Measurements from ENCODE around the gene MPV17L2. TPM values are rescaled to one million over a fixed set of nuclear protein-coding genes. Genes with fewer than 3 reads are reported as not detected.

Gene MPV17L2
- total and polyA plus RNA-seq, 10 of the 15 experiments (the other 5 are each of a cell fraction or from before 2014, with no cell fraction given) = 5.1 to 57.2 (median 22.9) TPM

GRCh38 chr19:18245297-18245696, 52.3 kb downstream of the MPV17L2 start:
- ChIA-PET POLR2A (interaction anchor here (0.6 to 1.2 kb wide), 3 partner anchors 10 to 79 kb away, joined by 3 to 4 read pairs (median 4); a partner anchor contains a TSS), RAD21 (ENCODE audit: unreplicated experiment) (interaction anchor here (0.7 to 1.6 kb wide), 4 partner anchors 10 to 123 kb away, joined by 3 read pairs; no protein-coding TSS in a partner anchor), CTCF (interaction anchor here (0.8 to 2.1 kb wide), 5 partner anchors 16 to 132 kb away, joined by 3 to 14 read pairs (median 4); no protein-coding TSS in a partner anchor), SMC1A (ENCODE audit: uncharacterized antibody, unreplicated experiment) (interaction anchor here (1.1 kb wide), 1 partner anchor 54 kb away, joined by 4 read pairs; no protein-coding TSS in a partner anchor)
- Histone ChIP-seq H3K4me1 (ENCODE audit: control insufficient read depth, insufficient read depth, low read length) (no peaks in the 10 kb centered on the region), H3K27me3 (replicated peaks in 1 of 2; ENCODE audit: control insufficient read depth in 2 of 2, insufficient read depth in 2 of 2, low read length in 1 of 2) (no peaks in the 10 kb centered on the region; a peak in 1 of 4 replicates), H4K20me1 (ENCODE audit: control insufficient read depth, insufficient read depth) (no peaks in the 10 kb centered on the region), H3K9ac (ENCODE audit: control insufficient read depth, insufficient read depth, low read length) (no peak overlapping the region), H3K4me2 (ENCODE audit: control insufficient read depth, insufficient read depth) (no peak overlapping the region), H3K36me3 (ENCODE audit: control insufficient read depth in 2 of 2, insufficient read depth in 2 of 2, low read length in 1 of 2) (no peaks in the 10 kb centered on the region), H3K27ac (ENCODE audit: control insufficient read depth, insufficient read depth) (no peak overlapping the region), H3K79me2 (ENCODE audit: control insufficient read depth, insufficient read depth, low read length) (no peaks in the 10 kb centered on the region), H2AFZ (ENCODE audit: control insufficient read depth, low read depth, low read length) (no peak overlapping the region), H3K4me3 (no peak overlapping the region), H3K9me3 (replicated peaks; ENCODE audit: control insufficient read depth, insufficient read depth, low read length) (no peaks in the 10 kb centered on the region)
- TF ChIP-seq, protein P1, sequence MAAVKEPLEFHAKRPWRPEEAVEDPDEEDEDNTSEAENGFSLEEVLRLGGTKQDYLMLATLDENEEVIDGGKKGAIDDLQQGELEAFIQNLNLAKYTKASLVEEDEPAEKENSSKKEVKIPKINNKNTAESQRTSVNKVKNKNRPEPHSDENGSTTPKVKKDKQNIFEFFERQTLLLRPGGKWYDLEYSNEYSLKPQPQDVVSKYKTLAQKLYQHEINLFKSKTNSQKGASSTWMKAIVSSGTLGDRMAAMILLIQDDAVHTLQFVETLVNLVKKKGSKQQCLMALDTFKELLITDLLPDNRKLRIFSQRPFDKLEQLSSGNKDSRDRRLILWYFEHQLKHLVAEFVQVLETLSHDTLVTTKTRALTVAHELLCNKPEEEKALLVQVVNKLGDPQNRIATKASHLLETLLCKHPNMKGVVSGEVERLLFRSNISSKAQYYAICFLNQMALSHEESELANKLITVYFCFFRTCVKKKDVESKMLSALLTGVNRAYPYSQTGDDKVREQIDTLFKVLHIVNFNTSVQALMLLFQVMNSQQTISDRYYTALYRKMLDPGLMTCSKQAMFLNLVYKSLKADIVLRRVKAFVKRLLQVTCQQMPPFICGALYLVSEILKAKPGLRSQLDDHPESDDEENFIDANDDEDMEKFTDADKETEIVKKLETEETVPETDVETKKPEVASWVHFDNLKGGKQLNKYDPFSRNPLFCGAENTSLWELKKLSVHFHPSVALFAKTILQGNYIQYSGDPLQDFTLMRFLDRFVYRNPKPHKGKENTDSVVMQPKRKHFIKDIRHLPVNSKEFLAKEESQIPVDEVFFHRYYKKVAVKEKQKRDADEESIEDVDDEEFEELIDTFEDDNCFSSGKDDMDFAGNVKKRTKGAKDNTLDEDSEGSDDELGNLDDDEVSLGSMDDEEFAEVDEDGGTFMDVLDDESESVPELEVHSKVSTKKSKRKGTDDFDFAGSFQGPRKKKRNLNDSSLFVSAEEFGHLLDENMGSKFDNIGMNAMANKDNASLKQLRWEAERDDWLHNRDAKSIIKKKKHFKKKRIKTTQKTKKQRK (IDR thresholded peaks at IDR 0.05; ENCODE audit: low read depth, low read length) = no peak
- TF ChIP-seq BHLHE40 (IDR thresholded peaks at IDR 0.05; ENCODE audit: borderline replicate concordance in 1 of 2, low read depth in 2 of 2, low read length in 1 of 2) (no peak), DPF2 (IDR thresholded peaks at IDR 0.05) (no peak), RAD51 (IDR thresholded peaks at IDR 0.05) (no peak)
- TF ChIP-seq, protein P2, sequence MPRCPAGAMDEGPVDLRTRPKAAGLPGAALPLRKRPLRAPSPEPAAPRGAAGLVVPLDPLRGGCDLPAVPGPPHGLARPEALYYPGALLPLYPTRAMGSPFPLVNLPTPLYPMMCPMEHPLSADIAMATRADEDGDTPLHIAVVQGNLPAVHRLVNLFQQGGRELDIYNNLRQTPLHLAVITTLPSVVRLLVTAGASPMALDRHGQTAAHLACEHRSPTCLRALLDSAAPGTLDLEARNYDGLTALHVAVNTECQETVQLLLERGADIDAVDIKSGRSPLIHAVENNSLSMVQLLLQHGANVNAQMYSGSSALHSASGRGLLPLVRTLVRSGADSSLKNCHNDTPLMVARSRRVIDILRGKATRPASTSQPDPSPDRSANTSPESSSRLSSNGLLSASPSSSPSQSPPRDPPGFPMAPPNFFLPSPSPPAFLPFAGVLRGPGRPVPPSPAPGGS (IDR thresholded peaks at IDR 0.05; ENCODE audit: borderline replicate concordance, insufficient read depth, low read depth, low read length, poor library complexity, severe bottlenecking) = no peak
- TF ChIP-seq, protein P3, sequence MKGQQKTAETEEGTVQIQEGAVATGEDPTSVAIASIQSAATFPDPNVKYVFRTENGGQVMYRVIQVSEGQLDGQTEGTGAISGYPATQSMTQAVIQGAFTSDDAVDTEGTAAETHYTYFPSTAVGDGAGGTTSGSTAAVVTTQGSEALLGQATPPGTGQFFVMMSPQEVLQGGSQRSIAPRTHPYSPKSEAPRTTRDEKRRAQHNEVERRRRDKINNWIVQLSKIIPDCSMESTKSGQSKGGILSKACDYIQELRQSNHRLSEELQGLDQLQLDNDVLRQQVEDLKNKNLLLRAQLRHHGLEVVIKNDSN (IDR thresholded peaks at IDR 0.05; ENCODE audit: borderline replicate concordance, extremely low read length, insufficient read depth, low read depth, low read length) = no peak
- TF ChIP-seq, protein P4, sequence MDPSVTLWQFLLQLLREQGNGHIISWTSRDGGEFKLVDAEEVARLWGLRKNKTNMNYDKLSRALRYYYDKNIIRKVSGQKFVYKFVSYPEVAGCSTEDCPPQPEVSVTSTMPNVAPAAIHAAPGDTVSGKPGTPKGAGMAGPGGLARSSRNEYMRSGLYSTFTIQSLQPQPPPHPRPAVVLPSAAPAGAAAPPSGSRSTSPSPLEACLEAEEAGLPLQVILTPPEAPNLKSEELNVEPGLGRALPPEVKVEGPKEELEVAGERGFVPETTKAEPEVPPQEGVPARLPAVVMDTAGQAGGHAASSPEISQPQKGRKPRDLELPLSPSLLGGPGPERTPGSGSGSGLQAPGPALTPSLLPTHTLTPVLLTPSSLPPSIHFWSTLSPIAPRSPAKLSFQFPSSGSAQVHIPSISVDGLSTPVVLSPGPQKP (IDR thresholded peaks at IDR 0.05; ENCODE audit: low read depth, low read length) = no peak
- ATAC-seq (no peak), DNase-seq (ENCODE audit: low read depth, low spot score) (no peak), FAIRE-seq (no peak)
- BruUV-seq (replicated peaks) = no TSS peak
- intact Hi-C loops (cut with micrococcal nuclease; ENCODE audit: unreplicated experiment) (no loop called here), in situ Hi-C loops (cut with MboI) (loop anchor here (5.0 kb wide), 1 partner anchor 38 kb away; no protein-coding TSS in a partner anchor)
- 31% methylated on average over 7 of the region's 7 CpGs for WGBS (ENCODE audit: insufficient coverage, insufficient replicate concordance, low lambda C conversion rate, missing lambda C conversion rate)

Data from GM12878 (cell line).